K562 (cell line): ENCODE results near the gene PRDM4.

Source experiments
- CBX3 ChIP-seq, 2 experiments: IDR thresholded peaks; 1 replicate in 1 of 2; 2 replicates in 1 of 2; pipeline ENCODE4 v1.6.1; 2012; ENCODE audit warnings: inconsistent platforms in 2 of 2, low read length in 2 of 2, borderline replicate concordance in 1 of 2, control low read depth in 1 of 2
- ETV6 ChIP-seq, 3 experiments: fragments of 150-350 bp in 1 of 3; sonication (generic) in 1 of 3; formaldehyde crosslinking in 1 of 3; IDR thresholded peaks; 2 replicates each; pipeline versions ENCODE4 v1.6.1 to v1.8.0; 2014 to 2022; ENCODE audit warnings: borderline replicate concordance in 2 of 3, low read depth in 2 of 3, antibody characterized with exemption in 1 of 3, low read length in 1 of 3, mild to moderate bottlenecking in 1 of 3, missing genetic modification reagents in 1 of 3
- FOXA3 ChIP-seq, 2 experiments: fragments of 450-650 bp in 1 of 2; sonication (generic) in 1 of 2; formaldehyde crosslinking; IDR thresholded peaks in 1 of 2; conservative IDR thresholded peaks in 1 of 2; 2 replicates each; pipeline versions ENCODE4 v1.4.0 to v1.8.0; 2020 to 2022; ENCODE audit warnings: mild to moderate bottlenecking in 2 of 2, missing genetic modification reagents in 1 of 2
- MAX ChIP-seq: sonication (generic); formaldehyde crosslinking; IDR thresholded peaks from 2 replicates; pipeline ENCODE4 v1.9.0; 2022; ENCODE audit warnings: mild to moderate bottlenecking, missing genetic modification reagents
- MYNN ChIP-seq, 2 experiments: sonication (generic); formaldehyde crosslinking in 1 of 2; IDR thresholded peaks; 2 replicates each; pipeline versions ENCODE4 v1.5.0 to v1.6.1; 2016 to 2020; ENCODE audit warnings: antibody characterized with exemption in 1 of 2, missing genetic modification reagents in 1 of 2
- RAD21 ChIP-seq, 2 experiments: fragments of 250-450 bp in 1 of 2; fragments of 450-650 bp in 1 of 2; sonication (Bioruptor Pico) in 1 of 2; formaldehyde crosslinking in 1 of 2; IDR thresholded peaks in 1 of 2; conservative IDR thresholded peaks in 1 of 2; 2 replicates each; pipeline versions ENCODE4 v1.4.0 to v1.8.0; 2020 to 2022; ENCODE audit warnings: mild to moderate bottlenecking in 2 of 2, moderate library complexity in 1 of 2
- STAG1 ChIP-seq: sonication (generic); formaldehyde crosslinking; IDR thresholded peaks from 2 replicates; pipeline ENCODE4 v1.5.0; 2020; ENCODE audit warnings: missing genetic modification reagents, borderline replicate concordance
- ZNF274 ChIP-seq: IDR thresholded peaks from 2 replicates; pipeline ENCODE4 v1.6.1; 2011; ENCODE audit warnings: low read depth, mild to moderate bottlenecking, low read length, moderate library complexity, borderline replicate concordance
- TF ChIP-seq, protein P1 (sequence below): fragments of 250-450 bp; sonication (Bioruptor Pico); IDR thresholded peaks from 2 replicates; pipeline ENCODE4 v1.5.0; 2021
- TF ChIP-seq, protein P2 (sequence below): fragments of 250-450 bp; sonication (Bioruptor Pico); IDR thresholded peaks from 2 replicates; pipeline ENCODE4 v1.5.0; 2020; ENCODE audit warnings: mild to moderate bottlenecking, borderline replicate concordance
- TF ChIP-seq, protein P3 (sequence below): fragments of 250-450 bp; sonication (Bioruptor Pico); IDR thresholded peaks from 2 replicates; pipeline ENCODE4 v1.5.0; 2020; ENCODE audit warnings: mild to moderate bottlenecking

GRCh38 chr12:107788690-107789458 is 27.9 kb upstream of the PRDM4 start:
- TF ChIP-seq ETV6 (IDR thresholded peaks at IDR 0.05; ENCODE audit: borderline replicate concordance in 1 of 2, low read depth in 2 of 2, low read length in 1 of 2), result no peak
- TF ChIP-seq ETV6 (CRISPR knock-in tag; IDR thresholded peaks at IDR 0.05; ENCODE audit: borderline replicate concordance), result no peak
- TF ChIP-seq, protein P1, sequence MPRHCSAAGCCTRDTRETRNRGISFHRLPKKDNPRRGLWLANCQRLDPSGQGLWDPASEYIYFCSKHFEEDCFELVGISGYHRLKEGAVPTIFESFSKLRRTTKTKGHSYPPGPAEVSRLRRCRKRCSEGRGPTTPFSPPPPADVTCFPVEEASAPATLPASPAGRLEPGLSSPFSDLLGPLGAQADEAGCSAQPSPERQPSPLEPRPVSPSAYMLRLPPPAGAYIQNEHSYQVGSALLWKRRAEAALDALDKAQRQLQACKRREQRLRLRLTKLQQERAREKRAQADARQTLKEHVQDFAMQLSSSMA, result no peak
- TF ChIP-seq, protein P2, sequence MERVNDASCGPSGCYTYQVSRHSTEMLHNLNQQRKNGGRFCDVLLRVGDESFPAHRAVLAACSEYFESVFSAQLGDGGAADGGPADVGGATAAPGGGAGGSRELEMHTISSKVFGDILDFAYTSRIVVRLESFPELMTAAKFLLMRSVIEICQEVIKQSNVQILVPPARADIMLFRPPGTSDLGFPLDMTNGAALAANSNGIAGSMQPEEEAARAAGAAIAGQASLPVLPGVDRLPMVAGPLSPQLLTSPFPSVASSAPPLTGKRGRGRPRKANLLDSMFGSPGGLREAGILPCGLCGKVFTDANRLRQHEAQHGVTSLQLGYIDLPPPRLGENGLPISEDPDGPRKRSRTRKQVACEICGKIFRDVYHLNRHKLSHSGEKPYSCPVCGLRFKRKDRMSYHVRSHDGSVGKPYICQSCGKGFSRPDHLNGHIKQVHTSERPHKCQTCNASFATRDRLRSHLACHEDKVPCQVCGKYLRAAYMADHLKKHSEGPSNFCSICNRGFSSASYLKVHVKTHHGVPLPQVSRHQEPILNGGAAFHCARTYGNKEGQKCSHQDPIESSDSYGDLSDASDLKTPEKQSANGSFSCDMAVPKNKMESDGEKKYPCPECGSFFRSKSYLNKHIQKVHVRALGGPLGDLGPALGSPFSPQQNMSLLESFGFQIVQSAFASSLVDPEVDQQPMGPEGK (CRISPR knock-in tag), result no peak
- TF ChIP-seq STAG1 (CRISPR knock-in tag), result no peak
- no peak for TF ChIP-seq MAX (CRISPR knock-in tag)
- TF ChIP-seq ZNF274, result no peak
- TF ChIP-seq CBX3 (IDR thresholded peaks at IDR 0.05; ENCODE audit: borderline replicate concordance in 1 of 2, low read length in 2 of 2), result no peak
- TF ChIP-seq RAD21 (CRISPR knock-in tag; conservative IDR thresholded peaks at IDR 0.05 in 1 of 2, IDR thresholded peaks at IDR 0.05 in 1 of 2), result no peak
- TF ChIP-seq, protein P3, sequence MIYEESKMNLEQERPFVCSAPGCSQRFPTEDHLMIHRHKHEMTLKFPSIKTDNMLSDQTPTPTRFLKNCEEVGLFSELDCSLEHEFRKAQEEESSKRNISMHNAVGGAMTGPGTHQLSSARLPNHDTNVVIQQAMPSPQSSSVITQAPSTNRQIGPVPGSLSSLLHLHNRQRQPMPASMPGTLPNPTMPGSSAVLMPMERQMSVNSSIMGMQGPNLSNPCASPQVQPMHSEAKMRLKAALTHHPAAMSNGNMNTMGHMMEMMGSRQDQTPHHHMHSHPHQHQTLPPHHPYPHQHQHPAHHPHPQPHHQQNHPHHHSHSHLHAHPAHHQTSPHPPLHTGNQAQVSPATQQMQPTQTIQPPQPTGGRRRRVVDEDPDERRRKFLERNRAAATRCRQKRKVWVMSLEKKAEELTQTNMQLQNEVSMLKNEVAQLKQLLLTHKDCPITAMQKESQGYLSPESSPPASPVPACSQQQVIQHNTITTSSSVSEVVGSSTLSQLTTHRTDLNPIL (CRISPR knock-in tag), result no peak
- no peak for TF ChIP-seq MYNN (IDR thresholded peaks at IDR 0.05)
- TF ChIP-seq MYNN (CRISPR knock-in tag; IDR thresholded peaks at IDR 0.05), result no peak
- TF ChIP-seq FOXA3 (CRISPR knock-in tag; conservative IDR thresholded peaks at IDR 0.05 in 1 of 2, IDR thresholded peaks at IDR 0.05 in 1 of 2), result no peak
